ENCODE data around the gene DBNDD1. TPM values are rescaled to one million over a fixed set of nuclear protein-coding genes. Genes with fewer than 3 reads are reported as not detected.

The DBNDD1 gene
- total RNA-seq, 2 donors from 2014 or later, result 8.7 to 19.9 TPM

GRCh38 chr16:89985219-89985618 is 34.0 kb downstream of the DBNDD1 start:
- H3K4me3 ChIP-seq, result no peak overlapping the region
- H3K27ac ChIP-seq, result no peak overlapping the region
- H3K9me3 ChIP-seq, result no peaks in the 10 kb centered on the region
- TF ChIP-seq, protein P1, sequence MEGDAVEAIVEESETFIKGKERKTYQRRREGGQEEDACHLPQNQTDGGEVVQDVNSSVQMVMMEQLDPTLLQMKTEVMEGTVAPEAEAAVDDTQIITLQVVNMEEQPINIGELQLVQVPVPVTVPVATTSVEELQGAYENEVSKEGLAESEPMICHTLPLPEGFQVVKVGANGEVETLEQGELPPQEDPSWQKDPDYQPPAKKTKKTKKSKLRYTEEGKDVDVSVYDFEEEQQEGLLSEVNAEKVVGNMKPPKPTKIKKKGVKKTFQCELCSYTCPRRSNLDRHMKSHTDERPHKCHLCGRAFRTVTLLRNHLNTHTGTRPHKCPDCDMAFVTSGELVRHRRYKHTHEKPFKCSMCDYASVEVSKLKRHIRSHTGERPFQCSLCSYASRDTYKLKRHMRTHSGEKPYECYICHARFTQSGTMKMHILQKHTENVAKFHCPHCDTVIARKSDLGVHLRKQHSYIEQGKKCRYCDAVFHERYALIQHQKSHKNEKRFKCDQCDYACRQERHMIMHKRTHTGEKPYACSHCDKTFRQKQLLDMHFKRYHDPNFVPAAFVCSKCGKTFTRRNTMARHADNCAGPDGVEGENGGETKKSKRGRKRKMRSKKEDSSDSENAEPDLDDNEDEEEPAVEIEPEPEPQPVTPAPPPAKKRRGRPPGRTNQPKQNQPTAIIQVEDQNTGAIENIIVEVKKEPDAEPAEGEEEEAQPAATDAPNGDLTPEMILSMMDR (IDR thresholded peaks at IDR 0.05), result no peak
- no peaks in the 10 kb centered on the region for H3K4me1 ChIP-seq (ENCODE audit: control insufficient read depth in 1 of 2, low read depth in 2 of 2)
- DNase-seq (ENCODE audit: low spot score), result no peak
- no peak for ATAC-seq (ENCODE audit: insufficient number of reproducible peaks, low FRiP score, low read depth)
- H3K27me3 ChIP-seq (replicated peaks; ENCODE audit: insufficient read depth), result no peaks in the 10 kb centered on the region
- H3K36me3 ChIP-seq, result peaks cover 50% of the 10 kb centered on the region

GRCh38 chr16:89984216-89984615 is 35.0 kb downstream of the DBNDD1 start:
- H3K4me3 ChIP-seq, result no peak overlapping the region
- peaks cover 51% of the 10 kb centered on the region for H3K36me3 ChIP-seq
- TF ChIP-seq, protein P1 (IDR thresholded peaks at IDR 0.05), result no peak
- DNase-seq (ENCODE audit: low spot score) (no peak), ATAC-seq (ENCODE audit: insufficient number of reproducible peaks, low FRiP score, low read depth) (no peak)
- H3K27ac ChIP-seq, result no peak overlapping the region
- no peaks in the 10 kb centered on the region for H3K27me3 ChIP-seq (replicated peaks; ENCODE audit: insufficient read depth)
- H3K4me1 ChIP-seq (ENCODE audit: control insufficient read depth in 1 of 2, low read depth in 2 of 2), result no peaks in the 10 kb centered on the region
- no peaks in the 10 kb centered on the region for H3K9me3 ChIP-seq

DNA sequence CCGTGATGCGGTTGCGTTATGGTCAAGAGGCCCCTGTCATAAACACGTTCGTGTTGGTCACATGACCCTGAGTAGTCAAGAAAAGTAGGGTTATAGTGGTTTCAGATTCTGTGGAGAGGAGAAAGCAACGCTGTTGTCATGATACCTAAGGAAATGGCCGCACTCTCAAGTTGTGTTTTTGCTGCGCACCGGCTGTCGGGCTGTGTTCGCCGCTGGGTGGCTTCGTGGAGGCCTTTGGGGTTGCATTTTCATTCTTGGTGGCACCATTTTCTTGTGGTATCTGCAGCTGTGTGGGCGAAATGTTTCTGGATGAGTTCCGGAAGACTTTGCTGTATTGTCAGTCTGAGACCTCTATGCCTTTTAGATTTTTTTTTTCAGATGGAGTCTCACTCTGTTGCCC is 35.7 kb downstream of the DBNDD1 start:
- Histone ChIP-seq H3K36me3 (peaks cover 51% of the 10 kb centered on the region), H3K9me3 (no peaks in the 10 kb centered on the region), H3K4me1 (ENCODE audit: control insufficient read depth in 1 of 2, low read depth in 2 of 2) (no peaks in the 10 kb centered on the region), H3K27me3 (replicated peaks; ENCODE audit: insufficient read depth) (no peaks in the 10 kb centered on the region), H3K4me3 (no peak overlapping the region), H3K27ac (no peak overlapping the region)
- DNase-seq (ENCODE audit: low spot score) (no peak), ATAC-seq (ENCODE audit: insufficient number of reproducible peaks, low FRiP score, low read depth) (no peak)
- TF ChIP-seq, protein P1 (IDR thresholded peaks at IDR 0.05), result no peak

DNA sequence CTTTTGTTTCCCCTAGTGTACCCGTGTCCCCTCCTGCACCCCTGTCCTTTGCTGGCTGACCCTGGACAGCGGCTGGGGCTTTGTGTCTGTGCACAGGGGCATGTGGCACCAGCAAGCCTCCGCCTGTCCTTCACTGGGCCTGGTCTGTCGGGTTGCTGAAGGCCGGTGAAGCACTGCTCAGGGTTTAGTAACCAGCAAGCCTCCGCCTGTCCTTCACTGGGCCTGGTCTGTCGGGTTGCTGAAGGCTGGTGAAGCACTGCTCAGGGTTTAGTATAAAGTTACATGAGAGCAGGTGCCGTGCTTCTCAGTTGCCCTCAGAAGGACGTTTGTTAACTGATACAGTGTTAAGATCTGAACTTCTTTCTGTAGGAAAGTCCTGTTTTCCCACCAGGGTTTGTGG is 36.9 kb downstream of the DBNDD1 start:
- no peaks in the 10 kb centered on the region for H3K4me1 ChIP-seq (ENCODE audit: control insufficient read depth in 1 of 2, low read depth in 2 of 2)
- no peaks in the 10 kb centered on the region for H3K9me3 ChIP-seq
- DNase-seq (ENCODE audit: low spot score), result no peak
- H3K27ac ChIP-seq, result no peak overlapping the region
- H3K4me3 ChIP-seq, result no peak overlapping the region
- no peak for ATAC-seq (ENCODE audit: insufficient number of reproducible peaks, low FRiP score, low read depth)
- H3K27me3 ChIP-seq (replicated peaks; ENCODE audit: insufficient read depth), result no peaks in the 10 kb centered on the region
- TF ChIP-seq, protein P1 (IDR thresholded peaks at IDR 0.05), result no peak
- peaks cover 54% of the 10 kb centered on the region for H3K36me3 ChIP-seq

- H3K27ac ChIP-seq, result no peak overlapping the region
- no peak overlapping the region for H3K4me3 ChIP-seq
- no peaks in the 10 kb centered on the region for H3K4me1 ChIP-seq (ENCODE audit: control insufficient read depth in 1 of 2, low read depth in 2 of 2)
- peaks cover 52% of the 10 kb centered on the region for H3K36me3 ChIP-seq
- H3K9me3 ChIP-seq, result no peaks in the 10 kb centered on the region
- TF ChIP-seq, protein P1 (IDR thresholded peaks at IDR 0.05), result no peak
- DNase-seq (ENCODE audit: low spot score) (no peak), ATAC-seq (ENCODE audit: insufficient number of reproducible peaks, low FRiP score, low read depth) (no peak)
- no peaks in the 10 kb centered on the region for H3K27me3 ChIP-seq (replicated peaks; ENCODE audit: insufficient read depth)
Measured at GRCh38 chr16:89981414-89981813, 37.8 kb downstream of the DBNDD1 start.

Data from thoracic aorta (tissue), 2 donors.